Uterus (tissue), 4 donors: ENCODE results near the gene CRYZ. TPM values are rescaled to one million over a fixed set of nuclear protein-coding genes. Genes with fewer than 3 reads are reported as not detected.

Source experiments
- DNase-seq, 2 donors: peaks; one replicate each; pipeline ENCODE4 v3.0.0-alpha.2; 2019 to 2020
- H3K27ac ChIP-seq, 2 donors: fragments of 200-600 bp; sonication (generic); 1 replicate in 1 of 2; 2 replicates in 1 of 2; pipeline ENCODE4 v1.5.1; 2016 to 2018
- H3K27me3 ChIP-seq, 2 donors: fragments of 200-600 bp; sonication (generic); one replicate each; pipeline ENCODE4 v1.5.1; 2018 to 2019; ENCODE audit warnings: control low read depth in 1 of 2
- H3K36me3 ChIP-seq, 2 donors: fragments of 200-600 bp; sonication (generic); one replicate each; pipeline ENCODE4 v1.5.1; 2019; ENCODE audit warnings: control low read depth in 1 of 2
- H3K4me1 ChIP-seq, 2 donors: fragments of 200-600 bp; sonication (generic); one replicate each; pipeline ENCODE4 v1.5.1; 2018 to 2019; ENCODE audit warnings: control low read depth in 1 of 2
- H3K4me3 ChIP-seq, 2 donors: fragments of 200-600 bp; sonication (generic); 1 replicate in 1 of 2; 2 replicates in 1 of 2; pipeline ENCODE4 v1.5.1; 2018 to 2019; ENCODE audit warnings: mild to moderate bottlenecking in 1 of 2
- H3K9me3 ChIP-seq, 2 donors: fragments of 200-600 bp; sonication (generic); one replicate each; pipeline ENCODE4 v1.5.1; 2019; ENCODE audit warnings: control low read depth in 1 of 2
- POLR2A ChIP-seq, 2 donors: fragments of 450-650 bp; IDR thresholded peaks; one replicate each; pipeline ENCODE4 v1.6.1; 2016; ENCODE audit warnings: antibody characterized with exemption in 2 of 2, mild to moderate bottlenecking in 1 of 2, moderate library complexity in 1 of 2
- intact Hi-C: fragments of 100-400 bp; cut with DNase I; formaldehyde crosslinking; loops from one replicate; pipeline ENCODE4 v1.15.1; 2023; ENCODE audit warnings: low total_unique reads
- total RNA-seq, 4 donors: library from RNA; depleted of rRNA in 3 of 4; stranded (reverse); fragments of >200 nt in 3 of 4; gene quantifications; one replicate each; pipeline versions ENCODE4 v1.1.0 to v1.2.4, GENCODE V29; 2014 to 2023
- TF ChIP-seq, protein P1 (sequence below), 4 experiments: fragments of 200-600 bp in 2 of 4; fragments of 450-650 bp in 2 of 4; sonication (generic) in 2 of 4; IDR thresholded peaks; one replicate each; pipeline ENCODE4 v1.5.1; 2016 to 2019; ENCODE audit warnings: antibody characterized with exemption in 4 of 4, mild to moderate bottlenecking in 2 of 4, moderate library complexity in 1 of 4
- donor health status: DM: yes; HTN: yes; CAD: no.

CRYZ gene
- total RNA-seq, 4 donors from 2014 or later, result 22.4 to 53.7 (median 36.4) TPM

DNA sequence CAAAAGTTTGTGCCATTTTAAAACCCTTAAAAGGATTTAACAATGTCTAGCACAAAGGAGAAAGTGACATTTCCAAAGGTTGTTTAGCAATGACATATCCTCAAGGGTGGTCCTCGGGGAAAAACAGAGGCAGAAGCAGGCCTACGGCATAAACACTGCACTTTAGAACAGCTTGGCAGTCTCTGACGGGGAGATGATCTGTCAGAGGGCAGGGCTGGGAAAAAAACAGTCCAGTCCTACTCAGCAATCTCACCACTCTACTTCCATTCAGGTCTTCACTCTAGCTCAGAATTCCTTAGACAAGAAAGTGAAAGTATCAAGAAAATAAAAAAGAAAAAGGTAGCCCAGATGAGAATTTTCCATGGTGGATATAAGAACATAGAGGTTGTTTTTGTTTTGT, 4.1 kb downstream of the CRYZ start:
- no peaks in the 10 kb centered on the region for H3K9me3 ChIP-seq
- H3K27me3 ChIP-seq, result no peaks in the 10 kb centered on the region
- intact Hi-C loops, result no loop called here
- H3K4me3 ChIP-seq, result no peak overlapping the region
- H3K4me1 ChIP-seq, result peaks cover 0 to 17% of the 10 kb centered on the region in 2 donors
- H3K36me3 ChIP-seq, result no peaks in the 10 kb centered on the region
- H3K27ac ChIP-seq, result no peak overlapping the region
- no peak for TF ChIP-seq POLR2A (IDR thresholded peaks at IDR 0.05)
- TF ChIP-seq, protein P1, sequence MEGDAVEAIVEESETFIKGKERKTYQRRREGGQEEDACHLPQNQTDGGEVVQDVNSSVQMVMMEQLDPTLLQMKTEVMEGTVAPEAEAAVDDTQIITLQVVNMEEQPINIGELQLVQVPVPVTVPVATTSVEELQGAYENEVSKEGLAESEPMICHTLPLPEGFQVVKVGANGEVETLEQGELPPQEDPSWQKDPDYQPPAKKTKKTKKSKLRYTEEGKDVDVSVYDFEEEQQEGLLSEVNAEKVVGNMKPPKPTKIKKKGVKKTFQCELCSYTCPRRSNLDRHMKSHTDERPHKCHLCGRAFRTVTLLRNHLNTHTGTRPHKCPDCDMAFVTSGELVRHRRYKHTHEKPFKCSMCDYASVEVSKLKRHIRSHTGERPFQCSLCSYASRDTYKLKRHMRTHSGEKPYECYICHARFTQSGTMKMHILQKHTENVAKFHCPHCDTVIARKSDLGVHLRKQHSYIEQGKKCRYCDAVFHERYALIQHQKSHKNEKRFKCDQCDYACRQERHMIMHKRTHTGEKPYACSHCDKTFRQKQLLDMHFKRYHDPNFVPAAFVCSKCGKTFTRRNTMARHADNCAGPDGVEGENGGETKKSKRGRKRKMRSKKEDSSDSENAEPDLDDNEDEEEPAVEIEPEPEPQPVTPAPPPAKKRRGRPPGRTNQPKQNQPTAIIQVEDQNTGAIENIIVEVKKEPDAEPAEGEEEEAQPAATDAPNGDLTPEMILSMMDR (IDR thresholded peaks at IDR 0.05), result no peak
- DNase-seq, result no peak

DNA sequence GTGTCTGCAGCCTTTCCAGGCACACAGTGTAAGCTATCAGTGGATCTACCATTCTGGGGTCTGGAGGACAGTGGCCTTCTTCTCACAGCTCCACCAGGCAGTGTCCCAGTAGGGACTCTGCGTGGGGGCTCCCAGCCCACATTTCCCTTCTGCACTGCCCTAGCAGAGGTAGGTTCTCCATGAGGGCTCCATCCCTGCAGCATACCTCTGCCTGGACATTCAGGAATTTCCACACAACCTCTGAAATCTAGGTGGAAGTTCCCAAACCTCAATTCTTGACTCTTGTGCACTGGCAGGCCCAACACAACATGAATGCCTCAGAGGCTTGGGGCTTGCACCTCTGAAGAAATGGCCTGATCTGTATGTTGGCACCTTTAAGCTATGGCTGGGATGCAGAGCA, 6.8 kb downstream of the CRYZ start:
- no peak for DNase-seq
- intact Hi-C loops, result no loop called here
- Histone ChIP-seq H3K27ac (no peak overlapping the region), H3K36me3 (no peaks in the 10 kb centered on the region), H3K27me3 (no peaks in the 10 kb centered on the region), H3K4me3 (no peak overlapping the region), H3K4me1 (peaks cover 0 to 8% of the 10 kb centered on the region in 2 donors), H3K9me3 (no peaks in the 10 kb centered on the region)
- TF ChIP-seq POLR2A (IDR thresholded peaks at IDR 0.05), result no peak
- TF ChIP-seq, protein P1 (IDR thresholded peaks at IDR 0.05), result no peak

DNA sequence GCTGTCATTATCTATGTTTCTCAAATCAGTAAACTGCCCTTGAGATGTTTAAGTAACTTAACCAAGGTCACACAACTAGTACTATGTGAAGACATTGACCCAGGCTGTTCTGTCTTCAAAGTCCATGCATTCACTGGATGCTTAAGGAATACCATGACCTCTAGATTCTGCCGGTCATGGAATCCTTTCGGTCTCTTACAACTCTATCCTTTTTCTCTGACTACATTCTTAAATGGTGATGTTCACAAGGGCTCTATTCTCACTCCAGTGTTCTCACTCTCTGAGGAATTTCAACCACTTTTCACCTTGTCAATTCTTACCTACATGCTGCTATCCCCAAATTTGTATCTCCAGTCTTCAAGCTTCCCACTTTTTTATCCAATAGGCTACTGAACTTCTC, 15.2 kb downstream of the CRYZ start:
- no peak for DNase-seq
- no peaks in the 10 kb centered on the region for H3K27me3 ChIP-seq
- no peaks in the 10 kb centered on the region for H3K36me3 ChIP-seq
- intact Hi-C loops, result no loop called here
- no peak for TF ChIP-seq POLR2A (IDR thresholded peaks at IDR 0.05)
- TF ChIP-seq, protein P1 (IDR thresholded peaks at IDR 0.05), result no peak
- H3K4me1 ChIP-seq, result no peaks in the 10 kb centered on the region
- H3K4me3 ChIP-seq, result no peak overlapping the region
- no peak overlapping the region for H3K27ac ChIP-seq
- H3K9me3 ChIP-seq, result no peaks in the 10 kb centered on the region

DNA sequence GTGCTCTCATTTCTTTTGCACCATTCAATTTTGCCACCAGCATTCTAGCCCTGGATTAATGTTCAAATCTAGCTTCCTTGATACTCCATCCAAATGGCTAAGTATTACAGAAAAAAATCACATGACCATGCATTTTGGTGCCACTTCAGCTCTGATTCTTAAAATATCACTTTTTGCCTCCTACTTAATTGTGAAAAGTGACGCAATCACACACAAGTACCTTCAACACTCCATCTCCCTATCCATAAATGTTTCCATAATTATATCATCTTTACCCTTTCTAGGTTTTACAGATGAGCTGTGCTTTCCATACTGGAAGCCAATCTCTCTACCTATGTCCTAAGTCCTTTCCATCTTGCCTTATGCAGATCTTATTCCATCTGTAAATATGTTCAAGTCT, 16.0 kb downstream of the CRYZ start:
- no peak for DNase-seq
- Histone ChIP-seq H3K27ac (no peak overlapping the region), H3K4me1 (no peaks in the 10 kb centered on the region), H3K36me3 (no peaks in the 10 kb centered on the region), H3K9me3 (no peaks in the 10 kb centered on the region), H3K27me3 (no peaks in the 10 kb centered on the region), H3K4me3 (no peak overlapping the region)
- intact Hi-C loops, result no loop called here
- TF ChIP-seq, protein P1 (IDR thresholded peaks at IDR 0.05), result no peak
- no peak for TF ChIP-seq POLR2A (IDR thresholded peaks at IDR 0.05)

DNA sequence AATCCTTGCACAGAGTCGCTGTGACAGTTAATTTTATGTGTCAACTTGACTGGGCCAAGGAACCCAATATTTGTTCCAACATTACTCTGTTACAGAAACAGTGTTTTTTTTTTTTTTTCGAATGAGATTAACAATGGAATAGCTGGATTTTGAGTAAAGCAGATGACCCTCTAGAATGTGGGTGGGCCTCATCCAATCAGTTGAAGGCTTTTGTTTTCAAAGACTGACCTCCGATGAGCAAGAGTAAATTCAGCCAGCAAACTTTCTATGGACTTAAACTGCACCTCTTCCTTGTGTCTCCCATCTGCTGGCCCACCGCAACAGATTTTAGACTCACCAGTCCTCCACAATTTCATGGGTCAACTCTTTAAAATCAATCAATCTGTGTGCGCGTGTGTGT, 17.0 kb downstream of the CRYZ start:
- no peaks in the 10 kb centered on the region for H3K9me3 ChIP-seq
- no peak for DNase-seq
- intact Hi-C loops, result no loop called here
- H3K4me1 ChIP-seq, result no peaks in the 10 kb centered on the region
- no peak overlapping the region for H3K4me3 ChIP-seq
- no peak overlapping the region for H3K27ac ChIP-seq
- no peaks in the 10 kb centered on the region for H3K27me3 ChIP-seq
- TF ChIP-seq, protein P1 (IDR thresholded peaks at IDR 0.05), result no peak
- TF ChIP-seq POLR2A (IDR thresholded peaks at IDR 0.05), result no peak
- H3K36me3 ChIP-seq, result no peaks in the 10 kb centered on the region
